Stimulated activated effector memory CD8-positive, alpha-beta T cell treated with anti-CD3 and anti-CD28 coated beads, Interleukin-12 subunit alpha, Interleukin-12 subunit beta, amount 100 ng/mL, for 72 hours (primary cell): ENCODE measurements around the gene CAMSAP1.

Source experiments
- ATAC-seq: fragments of 150-1000 bp; cut with Tn5 transposase; 2 replicates; pipeline ENCODE4 v1.10.0; 2021
- DNase-seq, 2 donors: peaks; one replicate each; pipeline ENCODE4 v3.0.0; 2021 to 2022; ENCODE audit warnings: low spot score in 2 of 2
- H3K27ac Mint-ChIP-seq: one replicate; pipeline ENCODE4 v1.8.0; 2022; ENCODE audit warnings: mild to moderate bottlenecking, mixed read lengths
- H3K36me3 Mint-ChIP-seq: one replicate; pipeline ENCODE4 v1.8.0; 2022; ENCODE audit warnings: mild to moderate bottlenecking, mixed read lengths
- H3K4me1 Mint-ChIP-seq: one replicate; pipeline ENCODE4 v1.8.0; 2022; ENCODE audit warnings: mixed read lengths
- H3K4me3 Mint-ChIP-seq: one replicate; pipeline ENCODE4 v1.8.0; 2022; ENCODE audit warnings: mild to moderate bottlenecking, mixed read lengths
- H3K9me3 Mint-ChIP-seq: one replicate; pipeline ENCODE4 v1.8.0; 2022; ENCODE audit warnings: mixed read lengths

Gene CAMSAP1

GRCh38 chr9:135762921-135763320, 144.4 kb downstream of the CAMSAP1 start:
- ATAC-seq: no peak
- DNase-seq: no peak
- H3K36me3 Mint-ChIP-seq: no peaks in the 10 kb centered on the region
- no peak overlapping the region for H3K27ac Mint-ChIP-seq
- H3K4me3 Mint-ChIP-seq: no peak overlapping the region
- H3K9me3 Mint-ChIP-seq: no peaks in the 10 kb centered on the region
- H3K4me1 Mint-ChIP-seq: no peaks in the 10 kb centered on the region

DNA sequence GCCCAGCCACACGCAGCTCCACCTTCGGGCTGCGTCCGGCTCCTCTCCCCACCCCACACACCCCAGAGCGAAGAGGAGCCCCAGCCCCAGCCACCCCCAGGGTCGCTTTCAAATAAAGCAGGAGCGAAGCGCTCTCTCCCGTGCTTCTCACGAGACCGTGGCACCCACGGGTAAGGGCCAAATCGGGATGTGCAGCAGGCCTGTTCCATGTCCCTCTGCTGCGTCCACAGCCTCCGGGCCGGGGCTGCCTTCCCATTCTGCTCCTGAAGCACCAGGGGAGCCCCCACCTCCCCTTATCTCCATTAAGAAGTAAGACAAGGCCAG, 145.5 kb downstream of the CAMSAP1 start:
- H3K9me3 Mint-ChIP-seq: no peaks in the 10 kb centered on the region
- H3K36me3 Mint-ChIP-seq: no peaks in the 10 kb centered on the region
- no peak overlapping the region for H3K4me3 Mint-ChIP-seq
- no peak for DNase-seq
- H3K27ac Mint-ChIP-seq: no peak overlapping the region
- ATAC-seq: no peak
- H3K4me1 Mint-ChIP-seq: no peaks in the 10 kb centered on the region

GRCh38 chr9:135761150-135761844, 146.0 kb downstream of the CAMSAP1 start:
- H3K36me3 Mint-ChIP-seq: no peaks in the 10 kb centered on the region
- H3K27ac Mint-ChIP-seq: no peak overlapping the region
- no peak overlapping the region for H3K4me3 Mint-ChIP-seq

DNA sequence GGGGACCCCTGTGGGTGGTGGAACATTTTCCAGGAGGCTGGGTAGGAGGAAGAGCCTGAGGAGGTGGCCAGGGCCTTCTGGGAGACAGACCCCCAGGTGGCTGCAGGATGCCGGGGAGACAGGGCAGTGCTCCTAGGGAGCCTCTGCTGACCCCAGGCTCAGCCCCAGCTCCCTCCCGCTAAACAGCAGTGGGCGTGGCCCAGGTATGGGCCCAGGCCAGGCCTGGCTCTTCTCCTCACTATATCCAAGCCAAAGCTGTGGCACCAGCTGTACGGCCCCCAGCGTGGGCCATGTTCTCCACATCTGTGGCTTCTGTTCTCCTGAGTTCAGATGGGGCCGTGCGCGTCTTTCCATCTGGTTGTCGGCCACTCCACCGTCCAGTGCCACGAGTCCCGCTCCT, 146.9 kb downstream of the CAMSAP1 start:
- Mint-ChIP-seq H3K4me3 (no peak overlapping the region), H3K36me3 (no peaks in the 10 kb centered on the region), H3K9me3 (no peaks in the 10 kb centered on the region), H3K27ac (no peak overlapping the region), H3K4me1 (no peaks in the 10 kb centered on the region)
- DNase-seq (no peak), ATAC-seq (no peak)

More at GRCh38 chr9:135761150-135761844, 146.0 kb downstream of the CAMSAP1 start:
- H3K4me1 Mint-ChIP-seq: no peaks in the 10 kb centered on the region
- ATAC-seq (no peak), DNase-seq (no peak)
- no peaks in the 10 kb centered on the region for H3K9me3 Mint-ChIP-seq

DNA sequence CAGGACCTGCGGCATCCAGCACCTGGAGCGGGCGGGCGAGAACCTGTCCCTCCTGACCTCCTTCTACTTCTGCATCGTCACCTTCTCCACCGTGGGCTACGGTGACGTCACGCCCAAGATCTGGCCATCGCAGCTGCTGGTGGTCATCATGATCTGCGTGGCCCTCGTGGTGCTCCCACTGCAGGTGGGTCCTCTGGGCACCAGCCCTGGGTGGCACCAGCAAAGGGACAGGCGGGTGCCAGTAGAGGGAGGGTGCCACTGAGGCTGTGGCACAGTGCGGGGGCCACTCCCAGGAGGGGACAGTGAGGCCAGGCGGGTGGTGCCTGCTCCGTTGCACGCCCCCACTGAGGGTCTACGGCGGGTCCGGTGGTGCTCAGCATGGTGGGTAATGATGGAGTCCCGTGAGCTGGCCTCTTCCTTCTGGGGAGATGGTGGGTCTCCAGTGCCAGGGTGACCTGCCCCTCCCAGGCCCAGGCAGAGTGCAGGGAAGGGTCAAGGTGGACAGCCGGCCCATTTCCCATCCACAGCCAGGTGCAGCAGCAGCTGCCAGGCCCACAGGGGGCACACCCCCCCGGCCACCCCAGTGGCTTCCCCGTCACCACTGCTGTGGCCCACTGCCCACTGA, 147.6 kb downstream of the CAMSAP1 start:
- Mint-ChIP-seq H3K27ac (no peak overlapping the region), H3K4me3 (no peak overlapping the region), H3K4me1 (no peaks in the 10 kb centered on the region), H3K36me3 (no peaks in the 10 kb centered on the region), H3K9me3 (no peaks in the 10 kb centered on the region)
- DNase-seq: no peak
- ATAC-seq: no peak

- Mint-ChIP-seq H3K4me1 (no peaks in the 10 kb centered on the region), H3K27ac (no peak overlapping the region), H3K9me3 (no peaks in the 10 kb centered on the region), H3K36me3 (no peaks in the 10 kb centered on the region), H3K4me3 (no peak overlapping the region)
- ATAC-seq (no peak), DNase-seq (no peak)
Measured at GRCh38 chr9:135758870-135759269, 148.5 kb downstream of the CAMSAP1 start.
